ENCODE results near the gene PIGT. TPM values are rescaled to one million over a fixed set of nuclear protein-coding genes. Genes with fewer than 3 reads are reported as not detected.

Gene PIGT
- total RNA-seq, 1 experiment from 2014 or later: 193 TPM

DNA sequence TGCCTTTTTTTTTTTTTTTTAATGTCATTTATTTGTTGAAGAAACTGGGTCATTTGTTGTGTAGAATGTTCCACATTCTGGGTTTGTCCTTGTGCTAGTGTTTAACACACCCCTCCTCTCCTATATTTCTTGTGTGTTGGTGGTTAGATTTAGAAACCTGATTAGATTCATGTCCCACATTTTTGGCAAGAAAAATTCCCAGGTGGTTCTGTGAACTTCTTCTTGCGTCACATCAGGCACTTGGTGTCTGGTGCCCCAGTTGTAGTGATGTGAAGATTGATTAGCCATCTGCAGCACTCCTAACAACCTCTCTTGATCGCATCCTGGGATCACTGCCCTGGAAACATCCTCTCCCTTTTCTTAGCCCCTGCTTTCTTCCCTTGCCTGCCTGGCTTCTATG lies 7.8 kb downstream of the PIGT start:
- Mint-ChIP-seq H3K27me3 (ENCODE audit: unreplicated experiment) (no peaks in the 10 kb centered on the region), H3K9me3 (ENCODE audit: low read depth, unreplicated experiment) (no peaks in the 10 kb centered on the region), H3K4me1 (ENCODE audit: low read depth, unreplicated experiment) (peaks cover 13% of the 10 kb centered on the region), H3K4me3 (ENCODE audit: low read depth, unreplicated experiment) (no peak overlapping the region), H3K36me3 (ENCODE audit: insufficient read depth, unreplicated experiment) (peaks cover 35% of the 10 kb centered on the region), H3K27ac (ENCODE audit: unreplicated experiment) (no peak overlapping the region)
- CTCF ChIA-PET: interaction anchor here (0.6 kb wide), 1 partner anchor 27 kb away, joined by 3 read pairs; no protein-coding TSS in a partner anchor
- no TSS peak for BruUV-seq (replicated peaks)
- intact Hi-C loops (cut with micrococcal nuclease; ENCODE audit: unreplicated experiment): no loop called here
- no peak for DNase-seq
- TF ChIP-seq, protein P1, sequence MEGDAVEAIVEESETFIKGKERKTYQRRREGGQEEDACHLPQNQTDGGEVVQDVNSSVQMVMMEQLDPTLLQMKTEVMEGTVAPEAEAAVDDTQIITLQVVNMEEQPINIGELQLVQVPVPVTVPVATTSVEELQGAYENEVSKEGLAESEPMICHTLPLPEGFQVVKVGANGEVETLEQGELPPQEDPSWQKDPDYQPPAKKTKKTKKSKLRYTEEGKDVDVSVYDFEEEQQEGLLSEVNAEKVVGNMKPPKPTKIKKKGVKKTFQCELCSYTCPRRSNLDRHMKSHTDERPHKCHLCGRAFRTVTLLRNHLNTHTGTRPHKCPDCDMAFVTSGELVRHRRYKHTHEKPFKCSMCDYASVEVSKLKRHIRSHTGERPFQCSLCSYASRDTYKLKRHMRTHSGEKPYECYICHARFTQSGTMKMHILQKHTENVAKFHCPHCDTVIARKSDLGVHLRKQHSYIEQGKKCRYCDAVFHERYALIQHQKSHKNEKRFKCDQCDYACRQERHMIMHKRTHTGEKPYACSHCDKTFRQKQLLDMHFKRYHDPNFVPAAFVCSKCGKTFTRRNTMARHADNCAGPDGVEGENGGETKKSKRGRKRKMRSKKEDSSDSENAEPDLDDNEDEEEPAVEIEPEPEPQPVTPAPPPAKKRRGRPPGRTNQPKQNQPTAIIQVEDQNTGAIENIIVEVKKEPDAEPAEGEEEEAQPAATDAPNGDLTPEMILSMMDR (IDR thresholded peaks at IDR 0.05; ENCODE audit: unreplicated experiment): no peak

DNA sequence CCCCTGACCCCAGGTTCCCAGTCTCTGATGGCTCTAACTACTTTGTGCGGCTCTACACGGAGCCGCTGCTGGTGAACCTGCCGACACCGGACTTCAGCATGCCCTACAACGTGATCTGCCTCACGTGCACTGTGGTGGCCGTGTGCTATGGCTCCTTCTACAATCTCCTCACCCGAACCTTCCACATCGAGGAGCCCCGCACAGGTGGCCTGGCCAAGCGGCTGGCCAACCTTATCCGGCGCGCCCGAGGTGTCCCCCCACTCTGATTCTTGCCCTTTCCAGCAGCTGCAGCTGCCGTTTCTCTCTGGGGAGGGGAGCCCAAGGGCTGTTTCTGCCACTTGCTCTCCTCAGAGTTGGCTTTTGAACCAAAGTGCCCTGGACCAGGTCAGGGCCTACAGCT lies 9.6 kb downstream of the PIGT start:
- H3K9me3 Mint-ChIP-seq (ENCODE audit: low read depth, unreplicated experiment): no peaks in the 10 kb centered on the region
- H3K27ac Mint-ChIP-seq (ENCODE audit: unreplicated experiment): no peak overlapping the region
- no TSS peak for BruUV-seq (replicated peaks)
- DNase-seq: no peak
- intact Hi-C loops (cut with micrococcal nuclease; ENCODE audit: unreplicated experiment): no loop called here
- no peak overlapping the region for H3K4me3 Mint-ChIP-seq (ENCODE audit: low read depth, unreplicated experiment)
- no peaks in the 10 kb centered on the region for H3K27me3 Mint-ChIP-seq (ENCODE audit: unreplicated experiment)
- CTCF ChIA-PET: no interaction called here
- peaks cover 22% of the 10 kb centered on the region for H3K36me3 Mint-ChIP-seq (ENCODE audit: insufficient read depth, unreplicated experiment)
- H3K4me1 Mint-ChIP-seq (ENCODE audit: low read depth, unreplicated experiment): no peaks in the 10 kb centered on the region
- TF ChIP-seq, protein P1 (IDR thresholded peaks at IDR 0.05; ENCODE audit: unreplicated experiment): no peak

DNA sequence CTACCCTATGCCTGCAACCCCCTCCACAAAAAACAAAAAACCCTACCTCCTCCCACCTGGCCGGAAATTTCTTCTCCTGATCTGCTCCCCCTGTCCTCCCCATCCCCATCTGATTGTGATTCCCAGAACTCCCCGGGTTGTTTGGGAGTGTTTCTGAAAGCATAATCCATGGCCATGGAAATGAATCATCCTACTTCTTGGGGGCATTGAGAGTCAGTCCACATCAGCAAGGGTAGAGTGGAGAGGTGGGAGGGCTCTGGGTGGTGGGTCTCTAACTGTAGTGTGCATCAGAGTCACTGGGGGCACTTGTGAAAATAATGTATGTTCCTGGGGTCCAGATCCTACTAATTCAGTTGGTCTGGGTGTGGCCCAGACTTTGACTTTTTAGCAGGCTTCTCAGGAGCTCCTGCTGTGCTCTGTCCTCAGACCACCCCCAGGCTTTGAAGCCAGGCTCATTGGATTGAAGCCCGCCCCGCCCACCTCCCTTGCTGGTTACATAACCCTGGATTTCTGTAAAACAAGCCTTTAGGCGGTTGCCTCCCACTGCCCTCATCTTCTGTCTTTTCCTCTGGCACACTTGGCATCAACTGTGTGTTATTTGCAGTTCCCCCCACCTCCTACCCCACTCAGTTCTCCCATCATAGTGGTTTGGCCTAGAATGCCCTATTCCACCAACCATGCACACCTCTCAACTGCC lies 10.5 kb downstream of the PIGT start:
- peaks cover 22% of the 10 kb centered on the region for H3K36me3 Mint-ChIP-seq (ENCODE audit: insufficient read depth, unreplicated experiment)
- no TSS peak for BruUV-seq (replicated peaks)
- H3K27ac Mint-ChIP-seq (ENCODE audit: unreplicated experiment): no peak overlapping the region
- intact Hi-C loops (cut with micrococcal nuclease; ENCODE audit: unreplicated experiment): no loop called here
- CTCF ChIA-PET: interaction anchor here (0.7 kb wide), 1 partner anchor 18 kb away, joined by 3 read pairs; the partner anchor contains the start of gene DBNDD2
- TF ChIP-seq, protein P1 (IDR thresholded peaks at IDR 0.05; ENCODE audit: unreplicated experiment): no peak
- DNase-seq: no peak
- no peaks in the 10 kb centered on the region for H3K4me1 Mint-ChIP-seq (ENCODE audit: low read depth, unreplicated experiment)
- H3K9me3 Mint-ChIP-seq (ENCODE audit: low read depth, unreplicated experiment): no peaks in the 10 kb centered on the region
- no peak overlapping the region for H3K4me3 Mint-ChIP-seq (ENCODE audit: low read depth, unreplicated experiment)
- H3K27me3 Mint-ChIP-seq (ENCODE audit: unreplicated experiment): no peaks in the 10 kb centered on the region

DNA sequence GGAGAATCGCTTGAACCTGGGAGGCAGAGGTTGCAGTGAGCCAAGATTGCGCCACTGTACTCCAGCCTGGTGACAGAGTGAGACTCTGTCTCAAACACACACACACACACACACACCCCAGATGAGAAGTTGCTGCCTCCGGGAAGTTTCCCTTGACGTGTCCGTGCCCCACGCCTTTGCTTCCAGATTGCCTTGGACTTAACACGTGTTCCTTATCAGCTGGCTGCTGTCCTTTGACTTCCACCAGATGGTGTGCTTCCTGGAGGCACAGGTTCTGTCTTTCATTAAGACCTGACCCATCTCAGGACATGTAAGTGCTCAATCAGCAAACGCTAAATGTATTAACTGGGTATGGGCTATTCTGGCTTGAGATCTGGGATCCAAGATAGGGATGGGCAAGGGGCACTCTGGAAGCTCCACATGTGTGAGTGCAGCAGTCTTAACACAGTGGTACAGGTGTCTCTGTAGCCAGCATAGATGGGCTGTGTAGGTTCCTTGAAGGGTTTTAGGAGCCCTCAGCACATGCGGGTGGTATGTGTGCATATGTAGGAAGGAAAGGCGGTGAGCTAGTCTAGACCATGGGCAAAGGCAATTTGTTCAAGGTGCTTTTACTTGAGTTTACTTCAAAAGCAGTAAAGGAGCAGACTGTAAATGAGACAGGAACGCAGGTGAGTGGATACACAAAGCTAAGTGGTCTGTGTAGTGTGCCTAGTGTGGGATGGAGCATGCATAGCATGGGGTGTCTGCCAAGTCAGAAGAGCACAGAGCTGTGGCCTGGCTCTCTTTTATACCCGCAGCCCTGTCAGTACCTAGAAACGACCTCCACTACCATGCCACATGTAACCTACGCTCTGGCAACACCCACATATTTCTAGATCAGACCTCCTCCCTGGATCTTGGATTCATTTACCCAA lies 11.6 kb downstream of the PIGT start:
- Mint-ChIP-seq H3K36me3 (ENCODE audit: insufficient read depth, unreplicated experiment) (peaks cover 19% of the 10 kb centered on the region), H3K27ac (ENCODE audit: unreplicated experiment) (no peak overlapping the region), H3K9me3 (ENCODE audit: low read depth, unreplicated experiment) (no peaks in the 10 kb centered on the region), H3K4me3 (ENCODE audit: low read depth, unreplicated experiment) (no peak overlapping the region), H3K27me3 (ENCODE audit: unreplicated experiment) (no peaks in the 10 kb centered on the region), H3K4me1 (ENCODE audit: low read depth, unreplicated experiment) (no peaks in the 10 kb centered on the region)
- no peak for DNase-seq
- BruUV-seq (replicated peaks): no TSS peak
- TF ChIP-seq, protein P1 (IDR thresholded peaks at IDR 0.05; ENCODE audit: unreplicated experiment): no peak
- CTCF ChIA-PET: interaction anchor here (0.7 kb wide), 1 partner anchor 19 kb away, joined by 3 read pairs; the partner anchor contains the start of gene DBNDD2
- intact Hi-C loops (cut with micrococcal nuclease; ENCODE audit: unreplicated experiment): no loop called here
